PC-9 (cell line): ENCODE data around the gene ROBO1. TPM values are rescaled to one million over a fixed set of nuclear protein-coding genes. Genes with fewer than 3 reads are reported as not detected.

Source experiments
- BruUV-seq: library from RNA; stranded (reverse); fragments of 400-500 nt; replicated peaks from 2 replicates; lab custom pipeline; 2021; lab: Mats Ljungman, UMichigan
- CTCF ChIA-PET: fragments of 300-600 bp; sonication (Branson Sonifier 250); formaldehyde crosslinking; loops from one replicate; lab custom pipeline; 2022; ENCODE audit warnings: antibody characterized with exemption; lab: Charles Lee
- POLR2A ChIA-PET: fragments of 300-600 bp; sonication (Branson Sonifier 250); formaldehyde crosslinking; loops from one replicate; lab custom pipeline; 2022; ENCODE audit warnings: antibody characterized with exemption; ENCODE audit not compliant: unreplicated experiment; lab: Charles Lee
- DNase-seq, 2 experiments: peaks; one replicate each; pipeline versions ENCODE4 v3.0.0 to v3.0.0-alpha.2; 2015 to 2022; ENCODE audit warnings: mixed read lengths in 1 of 2
- H2AFZ ChIP-seq: fragments of 200-600 bp; sonication (generic); 2 replicates; pipeline ENCODE4 v1.8.1; 2017; ENCODE audit warnings: antibody characterized with exemption
- H3F3A ChIP-seq: fragments of 200-600 bp; sonication (generic); 2 replicates; pipeline ENCODE4 v1.8.1; 2017; ENCODE audit warnings: antibody characterized with exemption, mild to moderate bottlenecking, low read depth; ENCODE audit not compliant: insufficient read depth
- H3K27ac ChIP-seq: fragments of 200-600 bp; sonication (generic); 2 replicates; pipeline ENCODE4 v1.6.1; 2016; ENCODE audit warnings: mixed run types
- H3K27me3 ChIP-seq: fragments of 200-600 bp; sonication (generic); 2 replicates; pipeline ENCODE4 v1.6.1; 2016; ENCODE audit warnings: low read depth, mixed run types; ENCODE audit not compliant: insufficient read depth
- H3K36me3 ChIP-seq: fragments of 200-600 bp; sonication (generic); 2 replicates; pipeline ENCODE4 v1.6.1; 2016; ENCODE audit warnings: low read depth, mixed run types
- H3K4me1 ChIP-seq: fragments of 200-600 bp; sonication (generic); replicated peaks from 2 replicates; pipeline ENCODE4 v1.6.1; 2016; ENCODE audit warnings: mixed run types; ENCODE audit not compliant: insufficient read depth
- H3K4me2 ChIP-seq: fragments of 200-600 bp; sonication (generic); 2 replicates; pipeline ENCODE4 v1.6.1; 2017; ENCODE audit warnings: mixed run types
- H3K4me3 ChIP-seq: fragments of 200-600 bp; sonication (generic); 2 replicates; pipeline ENCODE4 v1.6.1; 2016; ENCODE audit warnings: mixed run types
- H3K79me2 ChIP-seq: fragments of 200-600 bp; sonication (generic); 2 replicates; pipeline ENCODE4 v1.6.1; 2017; ENCODE audit warnings: low read depth, mixed run types
- H3K9me2 ChIP-seq: fragments of 200-600 bp; sonication (generic); 2 replicates; pipeline ENCODE4 v1.8.1; 2017; ENCODE audit warnings: mild to moderate bottlenecking; ENCODE audit not compliant: insufficient read depth
- H3K9me3 ChIP-seq: fragments of 200-600 bp; sonication (generic); 2 replicates; pipeline ENCODE4 v1.8.1; 2016; ENCODE audit warnings: low read depth; ENCODE audit not compliant: insufficient read depth
- H4K20me1 ChIP-seq: fragments of 200-600 bp; sonication (generic); 2 replicates; pipeline ENCODE4 v1.8.1; 2017; ENCODE audit not compliant: insufficient read depth
- CTCF ChIP-seq: fragments of 200-600 bp; sonication (generic); conservative IDR thresholded peaks from 2 replicates; pipeline ENCODE4 v1.6.1; 2017; ENCODE audit warnings: mixed run types, antibody characterized with exemption, mild to moderate bottlenecking, moderate library complexity
- EZH2 ChIP-seq: fragments of 200-600 bp; sonication (generic); IDR thresholded peaks from 2 replicates; pipeline ENCODE4 v1.8.0; 2017; ENCODE audit warnings: antibody characterized with exemption, low read depth
- intact Hi-C: fragments of 100-400 bp; cut with micrococcal nuclease; formaldehyde crosslinking; loops from one replicate; pipeline ENCODE4 v1.10.0; 2022; ENCODE audit not compliant: unreplicated experiment
- total RNA-seq: library from RNA; stranded (reverse); gene quantifications from 2 replicates; pipeline ENCODE4 v1.2.3, GENCODE V29; 2021

Gene ROBO1
- total RNA-seq, 1 experiment from 2014 or later = 17.5 TPM

- BruUV-seq = no TSS peak
- intact Hi-C loops = no loop called here
These were observed 161.4 kb downstream of the ROBO1 start for GRCh38 chr3:79606414-79606813.

GRCh38 chr3:79604681-79605080 lies 163.1 kb downstream of the ROBO1 start:
- POLR2A ChIA-PET = no interaction called here
- Histone ChIP-seq H3K9me3 (peaks cover 11% of the 10 kb centered on the region), H3K36me3 (no peaks in the 10 kb centered on the region), H3K79me2 (no peaks in the 10 kb centered on the region), H3K4me2 (no peak overlapping the region), H4K20me1 (no peaks in the 10 kb centered on the region), H2AFZ (no peak overlapping the region), H3K4me3 (no peak overlapping the region), H3F3A (no peaks in the 10 kb centered on the region), H3K27ac (no peak overlapping the region), H3K27me3 (no peaks in the 10 kb centered on the region), H3K9me2 (no peaks in the 10 kb centered on the region), H3K4me1 (no peaks in the 10 kb centered on the region; the same call in 1 of the 2 replicates)
- no peak for DNase-seq
- CTCF ChIA-PET = no interaction called here
- intact Hi-C loops = no loop called here
- no peak for TF ChIP-seq CTCF
- TF ChIP-seq EZH2 = no peak
- BruUV-seq = no TSS peak

More at GRCh38 chr3:79606414-79606813, 161.4 kb downstream of the ROBO1 start:
- no peaks in the 10 kb centered on the region for H3K27me3 ChIP-seq
- no peak overlapping the region for H3K27ac ChIP-seq
- no peaks in the 10 kb centered on the region for H3K9me2 ChIP-seq
- no peaks in the 10 kb centered on the region for H3K36me3 ChIP-seq
- H4K20me1 ChIP-seq = no peaks in the 10 kb centered on the region
- TF ChIP-seq EZH2 = no peak
- TF ChIP-seq CTCF = no peak
- no peaks in the 10 kb centered on the region for H3K79me2 ChIP-seq
- no peak overlapping the region for H2AFZ ChIP-seq
- POLR2A ChIA-PET = no interaction called here
- peaks cover 11% of the 10 kb centered on the region for H3K9me3 ChIP-seq
- CTCF ChIA-PET = no interaction called here
- H3K4me2 ChIP-seq = no peak overlapping the region
- DNase-seq = no peak
- H3K4me1 ChIP-seq = no peaks in the 10 kb centered on the region; the same call in 1 of the 2 replicates
- H3K4me3 ChIP-seq = no peak overlapping the region
- H3F3A ChIP-seq = no peaks in the 10 kb centered on the region

- Histone ChIP-seq H3F3A (no peaks in the 10 kb centered on the region), H3K27ac (no peak overlapping the region), H3K4me2 (no peak overlapping the region), H3K4me3 (no peak overlapping the region), H3K27me3 (no peaks in the 10 kb centered on the region), H3K4me1 (no peaks in the 10 kb centered on the region; the same call in 1 of the 2 replicates), H2AFZ (no peak overlapping the region), H4K20me1 (no peaks in the 10 kb centered on the region), H3K79me2 (no peaks in the 10 kb centered on the region), H3K9me2 (no peaks in the 10 kb centered on the region), H3K36me3 (no peaks in the 10 kb centered on the region), H3K9me3 (peaks cover 14% of the 10 kb centered on the region)
- ChIA-PET POLR2A (no interaction called here), CTCF (no interaction called here)
- DNase-seq = no peak
- no TSS peak for BruUV-seq
- TF ChIP-seq CTCF (no peak), EZH2 (no peak)
- intact Hi-C loops = no loop called here
These were observed 165.4 kb downstream of the ROBO1 start for GRCh38 chr3:79602385-79602784.
